ENCODE data around the gene FAM177A1.
"Not testable (repeated sequence)": the region's sequence is repeated elsewhere in the genome, so short reads cannot be mapped to it uniquely, and the experiment has no call there.

The FAM177A1 gene, protein sequence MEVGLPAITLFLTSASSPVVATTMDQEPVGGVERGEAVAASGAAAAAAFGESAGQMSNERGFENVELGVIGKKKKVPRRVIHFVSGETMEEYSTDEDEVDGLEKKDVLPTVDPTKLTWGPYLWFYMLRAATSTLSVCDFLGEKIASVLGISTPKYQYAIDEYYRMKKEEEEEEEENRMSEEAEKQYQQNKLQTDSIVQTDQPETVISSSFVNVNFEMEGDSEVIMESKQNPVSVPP

DNA sequence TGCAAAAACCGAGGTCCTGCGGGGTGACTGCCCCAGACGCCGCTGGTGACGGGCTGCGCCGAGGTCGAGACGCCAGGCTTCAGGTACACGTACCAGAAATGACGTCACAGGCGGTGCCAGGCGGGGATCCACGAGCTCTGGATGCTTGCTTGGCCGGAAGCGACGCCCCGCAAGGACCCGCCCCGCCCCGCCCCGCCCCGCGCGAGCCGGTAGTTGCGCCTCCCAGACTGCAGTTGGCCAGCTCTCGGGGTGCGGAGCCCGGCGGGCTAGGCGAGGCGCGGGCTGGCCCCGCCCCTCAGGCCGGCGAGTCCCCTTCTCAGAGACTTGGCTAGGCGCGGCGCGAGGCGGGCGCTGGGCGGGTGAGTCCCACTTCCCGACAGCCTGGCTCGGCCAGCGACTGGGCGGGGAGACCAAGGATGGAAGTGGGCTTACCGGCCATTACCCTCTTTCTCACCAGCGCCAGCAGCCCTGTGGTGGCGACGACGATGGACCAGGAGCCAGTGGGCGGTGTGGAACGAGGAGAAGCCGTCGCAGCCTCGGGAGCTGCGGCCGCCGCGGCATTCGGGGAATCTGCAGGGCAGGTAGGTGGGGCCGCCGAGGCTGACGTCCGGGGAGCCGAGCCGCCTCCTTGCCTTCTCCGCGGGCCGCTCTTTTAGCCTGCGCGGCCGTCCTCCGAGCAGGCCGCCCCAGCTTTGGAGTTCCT is at the start of gene FAM177A1:
FAM177A1 (plus strand) TSS at position 225 of the 703 bp plus-strand sequence; CDS start at position 417, 192 bp downstream.
- peak within 1 kb of the TSS; percentile 96 for H3K9ac ChIP-seq (ENCODE audit: low read length)
- peaks cover 7% of the 10 kb centered on the region for H3K4me1 ChIP-seq (ENCODE audit: control insufficient read depth, insufficient read depth, low read length)
- no peaks in the 10 kb centered on the region for H3K36me3 ChIP-seq (ENCODE audit: control insufficient read depth, insufficient read depth, low read length)
- no peaks in the 10 kb centered on the region for H3K27me3 ChIP-seq (ENCODE audit: control insufficient read depth, insufficient read depth, low read length)
- H3K9me3 ChIP-seq (ENCODE audit: control insufficient read depth, low read length) = no peaks in the 10 kb centered on the region
- peak within 1 kb of the TSS; percentile 90 for H3K4me3 ChIP-seq (ENCODE audit: low read length)

DNA sequence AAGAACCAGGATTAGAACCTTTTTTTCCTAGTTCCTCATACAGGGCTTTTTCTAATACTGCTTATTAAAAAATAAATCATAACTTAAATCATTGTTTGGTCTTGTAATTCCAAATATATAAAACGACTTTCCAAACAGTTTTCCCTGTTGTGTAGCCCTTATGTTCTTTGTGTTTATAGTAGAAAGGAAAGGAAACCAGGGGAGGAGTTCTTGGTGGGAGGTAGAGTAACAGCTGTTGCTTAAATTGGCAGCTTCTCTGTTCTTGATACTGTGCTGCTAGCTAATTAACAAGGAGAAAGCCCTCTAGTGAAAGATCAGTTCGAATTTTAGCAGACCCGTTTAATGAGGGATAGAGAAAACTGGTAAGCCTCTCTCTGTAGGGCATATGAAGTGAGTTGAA is 48.3 kb upstream of the FAM177A1 start:
- H3K36me3 ChIP-seq (ENCODE audit: control insufficient read depth, insufficient read depth, low read length) = no peaks in the 10 kb centered on the region
- no peaks in the 10 kb centered on the region for H3K4me1 ChIP-seq (ENCODE audit: control insufficient read depth, insufficient read depth, low read length)
- H3K27me3 ChIP-seq (ENCODE audit: control insufficient read depth, insufficient read depth, low read length) = no peaks in the 10 kb centered on the region
- no peak overlapping the region for H3K4me3 ChIP-seq (ENCODE audit: low read length)
- H3K9me3 ChIP-seq (ENCODE audit: control insufficient read depth, low read length) = no peaks in the 10 kb centered on the region
- H3K9ac ChIP-seq (ENCODE audit: low read length) = no peak overlapping the region

DNA sequence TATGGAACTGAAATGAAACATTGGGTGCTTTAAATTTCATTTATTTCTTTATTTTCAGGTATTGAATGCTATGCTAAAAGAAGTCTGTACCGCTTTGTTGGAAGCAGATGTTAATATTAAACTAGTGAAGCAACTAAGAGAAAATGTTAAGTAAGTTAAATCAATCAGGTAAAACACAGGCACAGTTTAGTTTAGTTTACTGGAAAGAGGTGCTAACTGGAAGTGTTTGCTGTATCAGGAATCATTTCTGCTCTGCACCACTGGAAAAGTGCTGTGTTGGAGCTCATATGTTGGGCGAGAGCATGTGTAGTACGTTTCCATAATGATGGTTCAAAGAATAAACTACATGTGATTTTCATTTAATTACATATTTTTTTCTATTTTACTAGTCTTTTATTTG is 46.6 kb upstream of the FAM177A1 start:
- Histone ChIP-seq H3K4me3 (ENCODE audit: low read length) (no peak overlapping the region), H3K9me3 (ENCODE audit: control insufficient read depth, low read length) (no peaks in the 10 kb centered on the region), H3K4me1 (ENCODE audit: control insufficient read depth, insufficient read depth, low read length) (no peaks in the 10 kb centered on the region), H3K9ac (ENCODE audit: low read length) (no peak overlapping the region), H3K36me3 (ENCODE audit: control insufficient read depth, insufficient read depth, low read length) (no peaks in the 10 kb centered on the region), H3K27me3 (ENCODE audit: control insufficient read depth, insufficient read depth, low read length) (no peaks in the 10 kb centered on the region)

DNA sequence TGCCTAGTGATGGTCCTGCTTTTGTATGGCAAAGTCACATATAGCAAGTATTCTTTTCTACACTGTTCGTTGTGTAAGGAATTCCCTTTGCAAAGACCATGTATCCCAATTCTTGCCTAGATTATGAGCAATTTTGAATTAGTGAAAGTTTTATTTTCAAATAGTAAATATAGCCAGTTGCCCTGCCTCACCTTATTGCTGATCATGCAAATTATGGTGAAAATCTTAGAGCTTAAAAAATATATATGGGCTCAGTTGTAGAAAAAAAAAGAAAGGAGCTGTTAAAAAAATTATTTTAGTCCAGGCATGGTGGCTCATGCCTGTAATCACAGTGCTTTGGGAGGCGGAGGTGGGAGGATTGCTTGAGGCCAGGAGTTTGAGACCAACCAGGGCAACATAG is 44.5 kb upstream of the FAM177A1 start:
- H3K27me3 ChIP-seq (ENCODE audit: control insufficient read depth, insufficient read depth, low read length) = no peaks in the 10 kb centered on the region
- H3K36me3 ChIP-seq (ENCODE audit: control insufficient read depth, insufficient read depth, low read length) = no peaks in the 10 kb centered on the region
- H3K9me3 ChIP-seq (ENCODE audit: control insufficient read depth, low read length) = no peaks in the 10 kb centered on the region
- no peaks in the 10 kb centered on the region for H3K4me1 ChIP-seq (ENCODE audit: control insufficient read depth, insufficient read depth, low read length)
- no peak overlapping the region for H3K9ac ChIP-seq (ENCODE audit: low read length)
- no peak overlapping the region for H3K4me3 ChIP-seq (ENCODE audit: low read length)

DNA sequence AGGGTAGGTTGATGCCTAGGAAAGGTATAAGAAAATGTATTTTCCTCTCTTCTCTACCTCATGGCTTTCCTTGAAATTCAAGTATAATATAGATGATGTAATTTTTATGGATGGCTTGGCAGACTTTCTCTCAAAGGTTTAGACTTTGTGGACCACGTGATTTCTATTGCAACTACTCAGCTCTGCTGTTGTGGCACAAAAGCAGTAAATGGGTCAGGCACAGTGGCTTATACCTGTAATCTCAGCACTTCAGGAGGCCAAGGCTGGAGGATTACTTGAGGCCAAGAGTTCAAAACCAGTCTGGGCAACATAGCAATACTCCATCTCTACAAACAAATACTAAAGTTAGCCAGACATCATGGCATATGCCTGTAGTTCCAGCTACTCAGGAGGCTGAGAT is 41.2 kb upstream of the FAM177A1 start:
- no peaks in the 10 kb centered on the region for H3K36me3 ChIP-seq (ENCODE audit: control insufficient read depth, insufficient read depth, low read length)

DNA sequence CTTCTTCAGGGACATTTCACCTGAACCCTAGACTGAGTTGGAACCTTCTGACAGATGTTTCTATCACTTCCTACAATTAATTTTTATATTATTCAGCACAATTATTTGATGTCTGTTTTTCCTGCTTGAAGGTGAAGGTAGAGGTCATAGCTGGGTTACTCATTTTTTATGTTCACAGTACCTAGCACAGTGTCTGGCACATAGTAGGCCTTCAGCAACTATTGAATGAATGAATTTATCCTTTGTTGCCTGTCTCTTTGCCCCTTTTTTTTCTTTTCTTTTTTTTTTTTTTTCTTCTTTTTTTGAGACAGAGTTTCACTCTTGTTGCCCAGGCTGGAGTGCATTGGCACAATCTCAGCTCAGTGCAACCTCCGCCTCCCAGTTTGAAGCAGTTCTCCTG is 29.5 kb upstream of the FAM177A1 start:
- Histone ChIP-seq H3K4me3 (ENCODE audit: low read length) (no peak overlapping the region), H3K9me3 (ENCODE audit: control insufficient read depth, low read length) (no peaks in the 10 kb centered on the region), H3K36me3 (ENCODE audit: control insufficient read depth, insufficient read depth, low read length) (no peaks in the 10 kb centered on the region), H3K27me3 (ENCODE audit: control insufficient read depth, insufficient read depth, low read length) (no peaks in the 10 kb centered on the region), H3K4me1 (ENCODE audit: control insufficient read depth, insufficient read depth, low read length) (no peaks in the 10 kb centered on the region), H3K9ac (ENCODE audit: low read length) (no peak overlapping the region)

More for the DNA sequence above, 41.2 kb upstream of the FAM177A1 start:
- no peaks in the 10 kb centered on the region for H3K27me3 ChIP-seq (ENCODE audit: control insufficient read depth, insufficient read depth, low read length)
- no peak overlapping the region for H3K4me3 ChIP-seq (ENCODE audit: low read length)
- no peak overlapping the region for H3K9ac ChIP-seq (ENCODE audit: low read length)
- H3K4me1 ChIP-seq (ENCODE audit: control insufficient read depth, insufficient read depth, low read length) = no peaks in the 10 kb centered on the region
- no peaks in the 10 kb centered on the region for H3K9me3 ChIP-seq (ENCODE audit: control insufficient read depth, low read length)

DNA sequence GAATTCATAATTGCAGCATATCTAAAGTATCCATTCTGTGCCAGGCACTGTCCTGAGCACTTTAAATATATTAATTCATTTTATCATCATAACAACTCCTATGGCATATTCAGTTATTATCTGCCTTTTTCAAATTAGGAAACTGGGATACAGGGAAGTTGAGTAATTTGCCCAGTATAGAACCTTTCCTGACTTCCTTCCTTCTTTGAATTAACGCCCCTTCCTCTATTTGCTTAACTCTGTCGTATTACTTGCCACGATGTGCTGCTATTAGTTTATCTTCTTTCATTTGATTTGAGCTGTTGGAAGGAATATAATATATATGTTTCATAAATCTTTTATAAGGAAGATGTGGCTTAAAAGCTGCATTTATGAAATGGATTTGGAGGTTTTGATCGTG is 25.4 kb upstream of the FAM177A1 start:
- no peak overlapping the region for H3K4me3 ChIP-seq (ENCODE audit: low read length)
- no peaks in the 10 kb centered on the region for H3K4me1 ChIP-seq (ENCODE audit: control insufficient read depth, insufficient read depth, low read length)
- H3K9me3 ChIP-seq (ENCODE audit: control insufficient read depth, low read length) = no peaks in the 10 kb centered on the region
- no peaks in the 10 kb centered on the region for H3K27me3 ChIP-seq (ENCODE audit: control insufficient read depth, insufficient read depth, low read length)
- H3K36me3 ChIP-seq (ENCODE audit: control insufficient read depth, insufficient read depth, low read length) = no peaks in the 10 kb centered on the region
- no peak overlapping the region for H3K9ac ChIP-seq (ENCODE audit: low read length)

DNA sequence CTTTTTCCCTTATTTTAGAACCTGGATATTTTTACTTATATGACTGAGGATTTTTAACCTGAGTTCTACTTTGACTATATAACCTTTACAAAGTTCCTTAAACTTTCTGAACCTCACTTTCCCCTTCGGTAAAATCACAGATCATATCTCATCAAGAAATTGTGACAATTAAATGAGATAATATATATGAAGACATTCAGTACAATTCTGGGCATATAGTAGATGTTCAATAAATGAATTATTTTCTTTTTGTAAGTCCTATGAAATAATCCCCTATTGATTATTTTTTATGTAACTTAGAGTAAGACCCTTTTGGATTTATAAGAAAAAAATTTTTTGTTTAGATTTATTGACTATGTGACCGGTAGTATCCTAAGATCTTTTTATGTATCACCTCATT is 17.6 kb upstream of the FAM177A1 start:
- Histone ChIP-seq H3K27me3 (ENCODE audit: control insufficient read depth, insufficient read depth, low read length) (no peaks in the 10 kb centered on the region), H3K4me1 (ENCODE audit: control insufficient read depth, insufficient read depth, low read length) (no peaks in the 10 kb centered on the region), H3K9me3 (ENCODE audit: control insufficient read depth, low read length) (no peaks in the 10 kb centered on the region), H3K4me3 (ENCODE audit: low read length) (no peak overlapping the region), H3K36me3 (ENCODE audit: control insufficient read depth, insufficient read depth, low read length) (no peaks in the 10 kb centered on the region), H3K9ac (ENCODE audit: low read length) (no peak overlapping the region)

DNA sequence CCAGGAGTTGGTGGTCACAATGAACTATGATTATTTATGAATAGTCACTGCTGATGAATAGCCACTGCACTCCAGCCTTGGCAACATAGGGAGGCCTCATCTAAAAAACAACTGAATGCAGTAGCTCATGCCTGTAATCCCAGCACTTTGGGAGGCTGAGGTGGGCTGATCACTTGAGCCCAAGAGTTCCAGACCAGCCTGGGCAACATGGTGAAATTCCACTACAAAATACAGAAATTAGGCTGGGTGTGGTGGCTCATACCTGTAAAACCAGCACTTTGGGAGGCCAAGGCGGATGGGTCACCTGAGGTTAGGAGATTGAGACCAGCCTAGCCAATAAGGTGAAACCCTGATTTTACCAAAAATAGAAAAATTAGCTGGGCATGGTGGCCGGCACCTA is 13.5 kb upstream of the FAM177A1 start:
- Histone ChIP-seq H3K9me3 (ENCODE audit: control insufficient read depth, low read length) (no peaks in the 10 kb centered on the region), H3K4me3 (ENCODE audit: low read length) (no peak overlapping the region), H3K36me3 (ENCODE audit: control insufficient read depth, insufficient read depth, low read length) (no peaks in the 10 kb centered on the region)

DNA sequence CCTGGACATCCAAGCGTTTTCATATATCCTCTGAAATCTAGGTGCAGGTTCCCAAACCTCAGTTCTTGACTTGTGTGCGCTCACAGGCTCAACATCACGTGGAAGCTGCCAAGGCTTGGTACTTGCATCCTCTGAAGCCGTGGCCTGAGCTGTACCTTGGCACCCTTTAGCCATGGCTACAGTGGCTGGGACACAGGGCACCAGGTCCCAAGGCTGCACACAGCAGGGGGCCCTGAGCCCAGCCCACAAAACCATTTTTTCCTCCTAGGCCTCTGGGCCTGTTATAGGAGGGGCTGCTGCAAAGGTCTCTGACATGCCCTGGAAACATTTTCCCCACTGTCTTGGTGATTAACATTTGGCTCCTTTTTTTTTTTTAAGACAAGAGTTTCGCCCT is 11.6 kb upstream of the FAM177A1 start:
- Histone ChIP-seq H3K27me3 (ENCODE audit: control insufficient read depth, insufficient read depth, low read length) (no peaks in the 10 kb centered on the region), H3K9ac (ENCODE audit: low read length) (no peak overlapping the region), H3K36me3 (ENCODE audit: control insufficient read depth, insufficient read depth, low read length) (no peaks in the 10 kb centered on the region)

More for the DNA sequence above, 13.5 kb upstream of the FAM177A1 start:
- Histone ChIP-seq H3K4me1 (ENCODE audit: control insufficient read depth, insufficient read depth, low read length) (no peaks in the 10 kb centered on the region), H3K9ac (ENCODE audit: low read length) (no peak overlapping the region), H3K27me3 (ENCODE audit: control insufficient read depth, insufficient read depth, low read length) (no peaks in the 10 kb centered on the region)

DNA sequence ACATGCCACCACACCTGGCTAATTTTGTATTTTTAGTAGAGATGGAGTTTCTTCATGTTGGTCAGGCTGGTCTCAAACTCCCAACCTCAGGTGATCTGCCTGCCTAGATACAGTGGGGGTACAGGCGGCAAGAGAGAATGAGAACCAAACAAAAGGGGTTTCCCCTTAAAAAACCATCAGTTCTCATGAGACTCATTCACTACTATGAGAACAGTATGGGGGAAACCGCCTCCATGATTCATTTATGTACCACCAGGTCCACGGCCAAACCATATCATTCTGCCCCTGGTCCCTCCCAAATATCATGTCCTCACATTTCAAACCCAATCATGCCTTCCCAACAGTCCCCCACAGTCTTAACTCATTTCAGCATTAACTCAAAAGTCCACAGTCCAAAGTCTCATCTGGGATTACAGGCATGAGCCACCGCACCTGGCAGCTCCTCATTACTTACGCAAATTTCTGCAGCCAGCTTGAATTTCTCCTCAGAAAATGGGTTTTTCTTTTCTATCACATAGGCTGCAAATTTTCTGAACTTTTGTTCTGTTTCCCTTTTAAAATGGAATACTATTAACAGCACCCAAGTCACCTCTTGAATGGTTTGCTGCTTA is 11.0 kb upstream of the FAM177A1 start:
- H3K9me3 ChIP-seq (ENCODE audit: control insufficient read depth, low read length); H3K27me3 ChIP-seq (ENCODE audit: control insufficient read depth, insufficient read depth, low read length); H3K36me3 ChIP-seq (ENCODE audit: control insufficient read depth, insufficient read depth, low read length); H3K9ac ChIP-seq (ENCODE audit: low read length); H3K4me3 ChIP-seq (ENCODE audit: low read length); H3K4me1 ChIP-seq (ENCODE audit: control insufficient read depth, insufficient read depth, low read length): not testable (repeated sequence)

More for the DNA sequence above, 11.6 kb upstream of the FAM177A1 start:
- no peaks in the 10 kb centered on the region for H3K4me1 ChIP-seq (ENCODE audit: control insufficient read depth, insufficient read depth, low read length)
- no peak overlapping the region for H3K4me3 ChIP-seq (ENCODE audit: low read length)
- H3K9me3 ChIP-seq (ENCODE audit: control insufficient read depth, low read length) = no peaks in the 10 kb centered on the region

DNA sequence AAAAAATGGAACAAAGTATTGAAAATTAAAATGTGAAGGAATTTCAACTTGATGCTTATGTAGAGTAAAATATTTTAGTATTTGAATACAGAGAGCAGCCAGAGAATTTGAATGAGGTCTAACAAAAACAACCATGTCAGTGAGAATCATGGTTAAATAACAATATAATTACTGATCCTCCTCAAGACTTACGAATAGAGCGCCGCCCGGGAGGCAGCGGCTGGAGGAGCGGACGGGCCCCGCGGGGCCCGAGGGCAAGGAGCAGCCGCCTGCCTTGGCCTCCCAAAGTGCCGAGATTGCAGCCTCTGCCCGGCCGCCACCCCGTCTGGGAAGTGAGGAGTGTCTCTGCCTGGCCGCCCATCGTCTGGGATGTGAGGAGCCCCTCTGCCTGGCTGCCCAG is 7.8 kb upstream of the FAM177A1 start:
- H3K27me3 ChIP-seq (ENCODE audit: control insufficient read depth, insufficient read depth, low read length); H3K4me1 ChIP-seq (ENCODE audit: control insufficient read depth, insufficient read depth, low read length); H3K9ac ChIP-seq (ENCODE audit: low read length); H3K4me3 ChIP-seq (ENCODE audit: low read length); H3K9me3 ChIP-seq (ENCODE audit: control insufficient read depth, low read length); H3K36me3 ChIP-seq (ENCODE audit: control insufficient read depth, insufficient read depth, low read length): not testable (repeated sequence)
